Mesangial cell (primary cell): ENCODE data around the gene BTBD9. TPM values are rescaled to one million over a fixed set of nuclear protein-coding genes. Genes with fewer than 3 reads are reported as not detected.

Experiments
- total RNA-seq: library from RNA; depleted of rRNA; stranded (reverse); fragments of >200 nt; gene quantifications from 2 replicates; pipeline ENCODE4 v1.2.3, GENCODE V29; 2015

BTBD9 gene
- 2.4 and 6.7 TPM in 2 replicates for total RNA-seq

GRCh38 chr6:38639498-38640215, at the start of gene BTBD9:
Gene BTBD9 (minus strand): TSS chr6:38639929.

Other genes with a start within 250 kb of the BTBD9 start
- gene GLO1, start 63.2 kb upstream of the BTBD9 start, total RNA-seq, result 70.9 and 142 TPM in 2 replicates
- gene DNAH8, start 75.4 kb upstream of the BTBD9 start, total RNA-seq, result under 0.01 TPM in 1 of 2 replicates, not detected in the other